OCI-LY7 (cell line): ENCODE data around the gene KLHL6. TPM values are rescaled to one million over a fixed set of nuclear protein-coding genes. Genes with fewer than 3 reads are reported as not detected.
A peak's percentile ranks its signal among the peaks of the same experiment; 100 is the strongest.

Experiments used
- BruUV-seq: library from RNA; stranded (reverse); fragments of 400-500 nt; replicated peaks from 2 replicates; lab custom pipeline; 2021; lab: Mats Ljungman, UMichigan
- CTCF ChIA-PET: fragments of 300-600 bp; sonication (Branson Sonifier 250); formaldehyde crosslinking; loops from one replicate; lab custom pipeline; 2022; ENCODE audit warnings: antibody characterized with exemption; ENCODE audit not compliant: unreplicated experiment; lab: Charles Lee
- POLR2A ChIA-PET: fragments of 300-600 bp; sonication (Branson Sonifier 250); formaldehyde crosslinking; loops from one replicate; lab custom pipeline; 2022; ENCODE audit warnings: antibody characterized with exemption; lab: Charles Lee
- DNase-seq: peaks from one replicate; pipeline ENCODE4 v3.0.0-alpha.2; 2015; ENCODE audit warnings: low spot score
- H2AFZ ChIP-seq: fragments of 200-600 bp; sonication (generic), shearing (Covaris generic); 2 replicates; pipeline ENCODE4 v1.6.1; 2014; ENCODE audit warnings: mild to moderate bottlenecking, antibody characterized with exemption, low read length, moderate library complexity
- H3K27ac ChIP-seq: fragments of 200-600 bp; sonication (generic); 2 replicates; pipeline ENCODE4 v1.5.1; 2014; ENCODE audit warnings: mixed run types, low read depth, mild to moderate bottlenecking, moderate library complexity, low read length, inconsistent platforms; ENCODE audit not compliant: poor library complexity, severe bottlenecking
- H3K36me3 ChIP-seq: fragments of 200-600 bp; sonication (generic); 2 replicates; pipeline ENCODE4 v1.6.1; 2014; ENCODE audit warnings: mild to moderate bottlenecking, antibody characterized with exemption, low read length, moderate library complexity, mixed read lengths; ENCODE audit not compliant: insufficient read depth
- H3K4me1 ChIP-seq: fragments of 200-600 bp; sonication (generic); 2 replicates; pipeline ENCODE4 v1.5.1; 2014; ENCODE audit warnings: mild to moderate bottlenecking, low read length; ENCODE audit not compliant: insufficient read depth, poor library complexity, severe bottlenecking
- H3K4me2 ChIP-seq: fragments of 200-600 bp; sonication (generic); 2 replicates; pipeline ENCODE4 v1.6.1; 2014; ENCODE audit warnings: mild to moderate bottlenecking, low read length
- H3K4me3 ChIP-seq: fragments of 200-600 bp; sonication (generic); 2 replicates; pipeline ENCODE4 v1.5.1; 2014; ENCODE audit warnings: mild to moderate bottlenecking, low read depth, low read length; ENCODE audit not compliant: poor library complexity, severe bottlenecking
- H3K79me2 ChIP-seq: fragments of 200-600 bp; sonication (generic); 2 replicates; pipeline ENCODE4 v1.6.1; 2016; ENCODE audit warnings: low read depth, mild to moderate bottlenecking, low read length, moderate library complexity, mixed read lengths; ENCODE audit not compliant: insufficient read depth
- H3K9me2 ChIP-seq: fragments of 200-600 bp; sonication (generic); 2 replicates; pipeline ENCODE4 v1.6.1; 2016; ENCODE audit warnings: mild to moderate bottlenecking, low read length, mixed read lengths; ENCODE audit not compliant: insufficient read depth
- H3K9me3 ChIP-seq: fragments of 200-600 bp; sonication (generic); 2 replicates; pipeline ENCODE4 v1.6.1; 2014; ENCODE audit warnings: mild to moderate bottlenecking, mixed run types, low read length, mixed read lengths
- H4K20me1 ChIP-seq: fragments of 200-600 bp; sonication (generic); 2 replicates; pipeline ENCODE4 v1.6.1; 2014; ENCODE audit warnings: mild to moderate bottlenecking, antibody characterized with exemption, low read length, moderate library complexity, mixed read lengths; ENCODE audit not compliant: insufficient read depth
- EZH2phosphoT487 ChIP-seq: fragments of 200-600 bp; sonication (generic); IDR thresholded peaks from 2 replicates; pipeline ENCODE4 v1.6.1; 2018; ENCODE audit warnings: low read depth, borderline replicate concordance, mild to moderate bottlenecking, mixed run types, antibody characterized with exemption, low read length, moderate library complexity, mixed read lengths
- intact Hi-C: fragments of 100-400 bp; cut with micrococcal nuclease; formaldehyde crosslinking; loops from one replicate; pipeline ENCODE4 v1.10.0; 2022; ENCODE audit not compliant: unreplicated experiment
- total RNA-seq, 2 experiments: library from RNA; depleted of rRNA in 1 of 2; stranded (reverse); fragments of >200 nt in 1 of 2; shearing (Covaris generic) in 1 of 2; gene quantifications; 2 replicates each; pipeline ENCODE4 v1.2.3, GENCODE V29; 2014 to 2022
- TF ChIP-seq, protein P1 (sequence below): fragments of 200-600 bp; sonication (generic); conservative IDR thresholded peaks from 2 replicates; pipeline ENCODE4 v1.5.1; 2014; ENCODE audit warnings: mild to moderate bottlenecking, antibody characterized with exemption, low read length, moderate library complexity, mixed read lengths

The KLHL6 gene
- total RNA-seq, 2 experiments from 2014 or later = 143 to 169 TPM

DNA sequence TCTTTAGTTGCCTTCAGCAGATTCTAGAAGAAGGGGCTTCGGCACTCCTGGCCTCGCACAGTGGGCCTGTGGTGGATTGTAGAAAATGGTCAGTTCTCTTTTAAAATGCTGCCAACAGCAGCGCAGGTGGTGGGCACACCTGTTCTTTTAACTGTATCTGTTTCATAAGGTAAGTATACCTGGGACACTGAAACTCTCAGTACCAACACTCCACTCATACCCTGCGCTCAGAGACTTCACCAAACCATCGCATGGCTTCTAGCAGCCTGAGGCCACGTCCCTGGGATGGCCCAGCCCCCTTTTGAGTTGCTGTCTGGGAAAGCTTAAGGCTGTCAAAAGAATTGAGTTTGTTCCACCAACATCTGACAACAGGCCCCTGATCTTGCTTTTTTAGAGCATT is 70.4 kb downstream of the KLHL6 start:
- Histone ChIP-seq H3K4me2 (no peak overlapping the region), H3K4me1 (peaks cover 48% of the 10 kb centered on the region), H3K27ac (peak overlapping the region; percentile 55), H3K36me3 (peaks cover 50% of the 10 kb centered on the region), H2AFZ (no peak overlapping the region), H3K79me2 (no peaks in the 10 kb centered on the region), H3K9me2 (no peaks in the 10 kb centered on the region), H3K4me3 (no peak overlapping the region), H3K9me3 (no peaks in the 10 kb centered on the region), H4K20me1 (no peaks in the 10 kb centered on the region)
- no TSS peak for BruUV-seq
- intact Hi-C loops = loop anchor here (2.0 kb wide), 1 partner anchor 70 kb away; the partner anchor contains the start of gene KLHL6
- no peak for TF ChIP-seq EZH2phosphoT487
- CTCF ChIA-PET = interaction anchor here (1.4 kb wide), 1 partner anchor 76 kb away, joined by 6 read pairs; no protein-coding TSS in a partner anchor
- POLR2A ChIA-PET = interaction anchor here (0.6 to 2.1 kb wide), 9 partner anchors 10 to 219 kb away, joined by 3 to 7 read pairs (median 3); no protein-coding TSS in a partner anchor
- DNase-seq = no peak

DNA sequence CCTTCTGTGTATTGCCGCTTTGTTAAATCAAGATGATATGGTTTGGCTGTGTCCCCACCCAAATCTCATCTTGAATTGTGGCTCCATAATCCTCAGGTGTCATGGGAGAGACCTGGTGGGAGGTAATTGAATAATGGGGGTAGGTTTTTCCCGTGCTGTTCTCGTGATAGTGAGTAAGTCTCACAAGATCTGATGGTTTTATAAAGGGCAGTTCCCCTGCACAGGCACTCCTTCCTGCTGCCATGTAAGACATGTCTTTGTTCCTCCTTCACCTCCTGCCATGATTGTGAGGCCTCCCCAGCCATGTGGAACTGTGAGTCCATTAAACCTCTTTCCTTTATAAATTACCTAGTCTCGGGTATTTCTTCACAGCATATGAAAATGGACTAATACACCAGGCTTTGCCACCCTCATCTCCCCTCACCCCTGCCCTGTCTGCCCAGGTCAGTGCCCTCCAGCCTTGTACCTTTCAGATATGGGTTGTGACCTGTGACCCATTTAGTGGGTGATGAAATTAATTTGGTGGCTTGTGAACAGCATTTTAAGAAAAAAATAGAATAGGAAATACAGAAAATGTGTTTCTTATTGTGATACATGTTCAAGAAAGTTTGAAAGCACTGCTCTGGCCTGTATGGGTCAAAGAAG is 71.0 kb downstream of the KLHL6 start:
- no peaks in the 10 kb centered on the region for H3K9me2 ChIP-seq
- intact Hi-C loops = loop anchor here (2.0 to 5.0 kb wide), 2 partner anchors 70 to 153 kb away; partner anchors contain the start of genes KLHL24 and KLHL6
- peaks cover 52% of the 10 kb centered on the region for H3K4me1 ChIP-seq
- H3K4me2 ChIP-seq = no peak overlapping the region
- no peak overlapping the region for H2AFZ ChIP-seq
- ChIA-PET CTCF (interaction anchor here (1.4 kb wide), 1 partner anchor 76 kb away, joined by 6 read pairs; no protein-coding TSS in a partner anchor), POLR2A (interaction anchor here (1.0 kb wide), 1 partner anchor 29 kb away, joined by 4 read pairs; no protein-coding TSS in a partner anchor)
- no peaks in the 10 kb centered on the region for H3K79me2 ChIP-seq
- BruUV-seq = no TSS peak
- TF ChIP-seq, protein P1, sequence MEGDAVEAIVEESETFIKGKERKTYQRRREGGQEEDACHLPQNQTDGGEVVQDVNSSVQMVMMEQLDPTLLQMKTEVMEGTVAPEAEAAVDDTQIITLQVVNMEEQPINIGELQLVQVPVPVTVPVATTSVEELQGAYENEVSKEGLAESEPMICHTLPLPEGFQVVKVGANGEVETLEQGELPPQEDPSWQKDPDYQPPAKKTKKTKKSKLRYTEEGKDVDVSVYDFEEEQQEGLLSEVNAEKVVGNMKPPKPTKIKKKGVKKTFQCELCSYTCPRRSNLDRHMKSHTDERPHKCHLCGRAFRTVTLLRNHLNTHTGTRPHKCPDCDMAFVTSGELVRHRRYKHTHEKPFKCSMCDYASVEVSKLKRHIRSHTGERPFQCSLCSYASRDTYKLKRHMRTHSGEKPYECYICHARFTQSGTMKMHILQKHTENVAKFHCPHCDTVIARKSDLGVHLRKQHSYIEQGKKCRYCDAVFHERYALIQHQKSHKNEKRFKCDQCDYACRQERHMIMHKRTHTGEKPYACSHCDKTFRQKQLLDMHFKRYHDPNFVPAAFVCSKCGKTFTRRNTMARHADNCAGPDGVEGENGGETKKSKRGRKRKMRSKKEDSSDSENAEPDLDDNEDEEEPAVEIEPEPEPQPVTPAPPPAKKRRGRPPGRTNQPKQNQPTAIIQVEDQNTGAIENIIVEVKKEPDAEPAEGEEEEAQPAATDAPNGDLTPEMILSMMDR = no peak
- TF ChIP-seq EZH2phosphoT487 = no peak
- peaks cover 45% of the 10 kb centered on the region for H3K36me3 ChIP-seq
- peak overlapping the region; percentile 55 for H3K27ac ChIP-seq
- peak; percentile 39 for DNase-seq
- no peaks in the 10 kb centered on the region for H4K20me1 ChIP-seq
- no peaks in the 10 kb centered on the region for H3K9me3 ChIP-seq
- H3K4me3 ChIP-seq = no peak overlapping the region

DNA sequence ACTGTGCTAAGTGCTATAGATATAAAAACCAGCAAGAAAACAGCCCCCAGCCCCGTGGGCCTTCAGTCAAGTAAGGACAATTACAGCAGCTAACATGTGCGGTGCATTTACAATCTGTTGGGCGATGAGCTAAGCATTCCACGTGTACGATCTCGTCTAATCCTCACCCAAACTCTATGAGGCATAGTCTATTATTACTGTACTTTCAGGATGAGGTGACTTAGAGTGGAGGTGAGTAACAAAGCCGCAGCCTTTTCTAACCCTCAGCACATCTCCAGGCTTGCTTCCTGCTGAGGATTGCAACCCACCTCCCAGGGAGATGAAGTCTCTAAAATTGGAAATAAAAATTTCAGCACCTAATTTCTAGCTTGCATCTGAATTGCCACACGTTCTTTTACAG is 73.9 kb downstream of the KLHL6 start:
- POLR2A ChIA-PET = interaction anchor here (0.7 kb wide), 1 partner anchor 248 kb away, joined by 4 read pairs; no protein-coding TSS in a partner anchor
- H3K9me3 ChIP-seq = no peaks in the 10 kb centered on the region
- no peak overlapping the region for H3K27ac ChIP-seq
- peaks cover 44% of the 10 kb centered on the region for H3K4me1 ChIP-seq
- no peak for DNase-seq
- no peak overlapping the region for H3K4me2 ChIP-seq
- CTCF ChIA-PET = no interaction called here
- H3K36me3 ChIP-seq = peaks cover 17% of the 10 kb centered on the region
- intact Hi-C loops = loop anchor here (5.0 kb wide), 1 partner anchor 156 kb away; the partner anchor contains the start of gene KLHL24
- no TSS peak for BruUV-seq
- H3K4me3 ChIP-seq = no peak overlapping the region
- no peaks in the 10 kb centered on the region for H3K79me2 ChIP-seq
- H4K20me1 ChIP-seq = no peaks in the 10 kb centered on the region
- H3K9me2 ChIP-seq = no peaks in the 10 kb centered on the region
- H2AFZ ChIP-seq = no peak overlapping the region
- TF ChIP-seq, protein P1 = no peak
- no peak for TF ChIP-seq EZH2phosphoT487
